SHP77 treated with DMSO at 0.1 percent for 48 hours (cell line): ENCODE results near the gene SLC50A1.
A peak's percentile ranks its signal among the peaks of the same experiment; 100 is the strongest.
"Not testable (repeated sequence)": the region's sequence is repeated elsewhere in the genome, so short reads cannot be mapped to it uniquely, and the experiment has no call there.

Experiments used
- DNase-seq: peaks from one replicate; lab custom pipeline; 2025; lab: John Stamatoyannopoulos, UW

Gene SLC50A1

DNA sequence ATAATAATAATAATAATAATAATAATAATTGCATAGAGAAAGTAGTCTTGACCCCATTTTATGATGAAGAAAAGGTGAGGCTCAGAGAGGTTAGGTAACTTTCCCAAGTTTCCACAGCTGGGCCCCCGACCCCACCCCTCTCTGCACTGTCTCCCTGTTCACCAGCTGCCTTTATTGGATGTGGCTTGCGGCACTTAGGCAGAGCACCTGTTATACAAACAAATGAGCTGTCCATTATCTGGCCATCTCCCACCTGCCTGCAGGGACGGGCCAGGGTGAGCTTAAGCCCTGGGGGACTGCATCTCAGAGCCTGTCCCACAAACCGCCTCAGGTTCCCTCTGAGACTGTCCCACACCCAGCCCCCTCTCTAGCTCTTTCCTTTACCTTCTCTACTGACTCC is 18.0 kb upstream of the SLC50A1 start:
- peak; percentile 57 for DNase-seq

GRCh38 chr1:155118090-155118489 is 17.6 kb upstream of the SLC50A1 start:
- DNase-seq = not testable (repeated sequence)

- no peak for DNase-seq
These were observed 15.4 kb upstream of the SLC50A1 start for GRCh38 chr1:155120253-155120652.

GRCh38 chr1:155121249-155121648 is 14.4 kb upstream of the SLC50A1 start:
- no peak for DNase-seq

GRCh38 chr1:155122308-155122707 is 13.3 kb upstream of the SLC50A1 start:
- no peak for DNase-seq

DNA sequence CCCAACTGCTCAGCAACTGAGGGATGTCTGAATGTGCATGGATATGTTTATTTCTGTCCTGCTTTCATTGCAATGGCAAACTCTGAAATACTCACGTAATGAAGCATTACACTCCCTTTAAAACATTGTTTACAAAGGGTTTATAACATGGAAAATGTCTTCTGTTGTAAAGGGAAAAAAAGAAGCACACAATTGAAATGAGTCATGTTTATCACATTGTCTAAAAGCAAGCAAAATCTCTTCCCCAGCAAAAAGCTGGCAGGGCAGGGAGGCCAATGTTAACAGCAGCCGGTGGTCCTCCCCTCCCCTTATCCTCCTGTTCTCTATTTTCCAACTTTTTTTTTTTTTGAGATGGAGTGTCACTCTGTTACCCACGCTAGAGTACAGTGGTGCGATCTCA is 11.9 kb upstream of the SLC50A1 start:
- DNase-seq = no peak

- peak; percentile 63 for DNase-seq
These were observed 10.9 kb upstream of the SLC50A1 start for GRCh38 chr1:155124503-155125463.

DNA sequence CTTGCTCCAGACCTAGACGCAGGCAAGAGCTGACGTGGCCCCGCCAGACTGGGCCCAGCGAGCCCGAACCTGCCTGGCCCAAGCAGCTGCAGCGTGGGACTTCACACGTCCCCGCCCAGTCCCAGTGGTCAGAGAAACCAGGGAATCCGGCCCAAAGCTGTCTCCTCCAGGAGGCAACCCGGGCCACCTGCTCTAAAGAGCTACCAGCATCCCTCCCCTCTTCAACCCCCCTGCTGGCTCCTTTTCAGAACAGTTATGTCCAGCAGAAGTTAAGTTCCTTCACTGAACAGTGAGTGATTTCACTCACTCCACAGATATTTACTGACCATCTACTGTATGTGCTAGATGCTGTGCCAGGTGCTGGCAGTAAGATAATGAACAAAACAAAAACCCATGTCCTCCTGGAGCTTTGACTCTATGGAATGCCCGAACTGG is 10.1 kb upstream of the SLC50A1 start:
- peak; percentile 61 for DNase-seq

DNA sequence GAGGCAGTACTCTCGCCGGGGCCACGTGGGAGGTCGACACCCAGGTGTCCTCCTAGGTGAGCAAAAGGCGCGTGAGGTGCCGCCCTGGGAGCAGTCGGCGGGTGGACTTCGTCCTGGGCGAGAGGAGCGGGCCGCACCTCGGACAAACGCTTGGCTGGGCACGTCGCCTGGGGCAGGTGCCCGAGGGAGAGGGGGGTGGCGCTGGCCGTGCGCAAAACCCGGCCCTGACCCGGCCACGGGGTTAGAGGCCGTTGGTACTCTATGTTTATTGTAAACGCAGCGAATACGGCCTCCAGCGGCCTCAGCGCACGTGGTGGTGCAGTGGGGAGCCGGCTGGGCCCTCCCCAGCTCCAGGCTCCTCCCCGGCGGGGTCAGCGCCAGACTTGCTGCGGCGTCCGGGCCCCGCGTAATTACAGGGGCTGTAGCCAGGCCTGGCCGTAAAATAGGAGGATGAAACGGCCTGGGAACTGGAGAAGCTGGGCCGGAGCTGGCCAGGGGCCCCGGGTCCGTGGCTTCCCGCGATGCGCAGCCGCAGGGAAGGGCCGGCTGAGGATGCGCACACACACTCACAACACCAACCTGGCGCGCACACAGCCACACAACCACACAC is 9.6 kb upstream of the SLC50A1 start:
- DNase-seq = peak; percentile 82

- peak; percentile 74 for DNase-seq
These were observed 9.0 kb upstream of the SLC50A1 start for GRCh38 chr1:155126556-155127104.

DNA sequence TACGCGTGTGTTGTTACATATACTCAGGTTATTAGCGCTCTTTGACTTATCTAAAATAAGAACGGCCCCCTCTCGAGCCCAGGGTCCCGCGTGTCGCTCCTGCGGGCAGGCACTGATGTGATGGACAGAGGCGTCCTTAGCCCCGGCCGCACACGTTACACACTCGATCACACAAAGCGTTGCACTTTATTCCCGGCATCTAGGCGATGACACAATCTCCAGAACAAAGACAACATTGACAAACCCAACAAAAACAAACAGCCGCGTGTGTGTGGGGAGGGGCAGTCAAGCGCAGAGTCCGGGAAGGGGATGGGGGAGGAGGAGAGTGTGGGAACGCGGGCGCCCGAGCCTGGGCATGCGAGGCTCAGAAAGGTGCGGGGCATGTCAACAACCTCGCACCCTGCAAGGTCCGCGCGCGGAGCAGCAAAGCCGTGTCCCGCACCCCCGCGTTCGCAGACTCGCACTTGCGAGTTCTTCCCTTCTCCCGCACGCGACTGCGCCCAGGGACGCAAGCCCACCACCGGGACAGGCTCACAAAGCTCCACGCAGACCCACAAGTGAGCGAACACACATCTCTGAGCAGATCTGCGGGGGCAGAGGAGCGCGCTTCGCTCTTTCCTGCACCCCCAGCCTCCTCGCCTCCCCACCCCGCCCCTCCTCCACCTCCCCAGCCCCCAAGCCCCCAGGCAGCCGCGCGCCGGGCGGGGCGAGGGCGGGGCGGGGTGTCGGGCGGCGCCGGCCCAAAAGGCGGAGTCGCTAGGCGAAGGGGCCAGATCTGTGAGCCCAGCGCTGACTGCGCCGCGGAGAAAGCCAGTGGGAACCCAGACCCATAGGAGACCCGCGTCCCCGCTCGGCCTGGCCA is 8.3 kb upstream of the SLC50A1 start, which contains the start of gene EFNA1:
TSS of gene EFNA1 (plus strand) at position 772 of the 862 bp plus-strand sequence. CDS start 102 bp downstream, outside the sequence.
- DNase-seq = peak; percentile 47

GRCh38 chr1:155127967-155128754 is 7.5 kb upstream of the SLC50A1 start:
- no peak for DNase-seq

- DNase-seq = peak; percentile 68
These were observed 6.7 kb upstream of the SLC50A1 start for GRCh38 chr1:155128755-155129473.

DNA sequence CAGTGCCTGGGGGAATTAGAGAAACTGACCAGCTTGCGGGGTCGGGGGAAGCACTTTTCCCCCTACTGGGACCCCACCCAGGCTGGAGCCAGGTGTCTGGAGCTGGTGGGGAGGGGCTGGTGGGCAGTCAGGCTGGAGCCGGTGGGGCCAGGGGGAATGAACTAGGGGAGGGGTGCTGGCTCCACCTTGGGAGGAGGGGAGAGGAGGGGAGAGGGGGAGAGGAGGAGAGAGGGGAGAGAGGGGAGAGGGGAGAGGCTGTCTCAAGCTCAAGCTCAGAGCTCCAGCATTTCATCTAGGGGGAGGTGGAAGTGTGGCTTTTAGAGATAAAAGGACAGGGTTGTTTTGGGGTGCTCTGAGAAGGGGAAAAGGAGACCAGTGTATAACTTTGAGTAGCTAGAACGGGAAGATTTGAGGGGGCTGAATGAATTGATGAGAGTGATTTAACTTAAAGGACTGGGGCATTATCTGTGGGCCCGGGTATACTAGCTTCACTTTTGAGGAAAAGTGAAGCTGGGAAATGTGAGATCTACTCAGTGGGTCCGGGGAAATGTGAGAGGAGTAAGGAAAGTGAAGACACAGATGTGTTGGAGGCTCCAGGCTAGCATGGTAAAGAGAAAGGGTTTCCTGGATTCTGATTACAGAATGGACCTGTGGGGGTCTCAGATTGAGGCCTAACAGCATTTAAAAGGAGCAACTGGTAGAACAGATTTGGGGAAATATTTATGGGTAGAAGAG is 5.2 kb upstream of the SLC50A1 start:
- DNase-seq = no peak

GRCh38 chr1:155131285-155131684 is 4.4 kb upstream of the SLC50A1 start:
- no peak for DNase-seq

- DNase-seq = no peak
These were observed 3.8 kb upstream of the SLC50A1 start for GRCh38 chr1:155131856-155132255.

DNA sequence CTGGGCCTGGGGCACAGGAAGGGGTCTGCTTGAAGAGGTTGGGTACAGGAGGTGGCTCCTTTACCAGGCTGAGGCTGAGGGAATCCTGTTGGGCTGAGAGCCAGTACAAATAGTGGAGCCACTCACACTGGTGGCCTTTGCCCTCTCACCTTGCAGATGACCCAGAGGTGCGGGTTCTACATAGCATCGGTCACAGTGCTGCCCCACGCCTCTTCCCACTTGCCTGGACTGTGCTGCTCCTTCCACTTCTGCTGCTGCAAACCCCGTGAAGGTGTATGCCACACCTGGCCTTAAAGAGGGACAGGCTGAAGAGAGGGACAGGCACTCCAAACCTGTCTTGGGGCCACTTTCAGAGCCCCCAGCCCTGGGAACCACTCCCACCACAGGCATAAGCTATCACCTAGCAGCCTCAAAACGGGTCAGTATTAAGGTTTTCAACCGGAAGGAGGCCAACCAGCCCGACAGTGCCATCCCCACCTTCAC is 1.8 kb upstream of the SLC50A1 start:
- DNase-seq = no peak

GRCh38 chr1:155134322-155134721 is 1.3 kb upstream of the SLC50A1 start:
- no peak for DNase-seq

DNA sequence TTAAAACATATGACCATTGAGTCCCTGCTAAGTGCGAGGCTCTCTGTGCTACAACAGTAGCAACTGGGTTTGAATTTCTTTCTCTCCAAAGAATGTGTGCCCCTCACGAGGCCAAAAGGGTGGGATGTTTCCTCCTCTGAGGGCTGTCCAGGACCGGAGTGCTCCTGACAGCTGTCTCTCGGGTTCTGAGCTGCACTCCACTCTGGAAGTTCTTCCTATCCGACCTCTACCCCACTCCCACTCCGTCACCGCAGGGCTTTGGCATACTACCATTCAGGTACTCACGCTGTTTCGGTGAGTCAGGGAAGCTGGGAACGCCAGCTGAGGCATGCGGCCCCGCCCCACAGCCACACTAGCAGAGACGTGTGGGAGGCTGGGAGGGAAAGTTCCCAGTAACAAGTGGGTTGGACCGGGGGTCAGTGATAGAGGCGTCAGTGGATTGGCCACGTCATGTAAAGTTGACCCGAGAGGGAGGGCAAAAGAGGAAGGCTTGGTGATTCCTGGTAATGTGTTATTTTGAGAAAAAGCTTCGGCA is 705 bp upstream of the SLC50A1 start:
- peak; percentile 62 for DNase-seq
